Measurements from ENCODE around the gene PHLDB2. TPM values are rescaled to one million over a fixed set of nuclear protein-coding genes. Genes with fewer than 3 reads are reported as not detected.

The PHLDB2 gene
- total RNA-seq, 1 donor from 2014 or later = 45.5 TPM

DNA sequence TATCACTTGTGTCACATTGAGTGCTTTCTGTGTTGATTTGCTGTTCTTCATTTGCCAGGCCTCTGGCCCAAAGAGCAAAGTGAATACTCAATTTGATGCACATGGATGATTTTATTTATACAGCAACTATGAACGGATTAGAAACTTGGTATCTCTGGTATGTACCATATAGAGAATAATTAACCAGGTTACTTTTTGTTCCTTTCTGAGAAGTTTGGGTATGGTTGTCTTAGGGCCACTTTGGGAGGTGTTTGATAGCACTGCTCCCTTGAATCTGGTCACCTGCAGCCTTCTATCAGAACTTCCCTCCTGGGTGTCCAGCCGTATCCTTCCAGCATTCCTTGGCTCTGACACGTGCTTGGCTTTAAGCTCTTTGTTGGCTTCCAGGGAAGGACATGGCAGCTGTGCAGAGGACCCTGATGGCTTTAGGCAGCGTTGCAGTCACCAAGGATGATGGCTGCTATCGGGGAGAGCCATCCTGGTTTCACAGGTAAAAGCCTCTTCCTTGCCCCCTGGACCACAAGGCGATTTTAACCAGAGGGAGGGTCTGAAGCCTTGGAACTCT, 152.4 kb downstream of the PHLDB2 start:
- no peaks in the 10 kb centered on the region for H3K36me3 ChIP-seq (ENCODE audit: control insufficient read depth, insufficient read depth, low read length)
- no peak for FAIRE-seq
- no peaks in the 10 kb centered on the region for H3K27me3 ChIP-seq (ENCODE audit: control insufficient read depth, insufficient read depth, low read length)
- DNase-seq (ENCODE audit: low read depth) = no peak
- H3K4me3 ChIP-seq (ENCODE audit: low read depth, low read length) = no peak overlapping the region
- TF ChIP-seq, protein P1, sequence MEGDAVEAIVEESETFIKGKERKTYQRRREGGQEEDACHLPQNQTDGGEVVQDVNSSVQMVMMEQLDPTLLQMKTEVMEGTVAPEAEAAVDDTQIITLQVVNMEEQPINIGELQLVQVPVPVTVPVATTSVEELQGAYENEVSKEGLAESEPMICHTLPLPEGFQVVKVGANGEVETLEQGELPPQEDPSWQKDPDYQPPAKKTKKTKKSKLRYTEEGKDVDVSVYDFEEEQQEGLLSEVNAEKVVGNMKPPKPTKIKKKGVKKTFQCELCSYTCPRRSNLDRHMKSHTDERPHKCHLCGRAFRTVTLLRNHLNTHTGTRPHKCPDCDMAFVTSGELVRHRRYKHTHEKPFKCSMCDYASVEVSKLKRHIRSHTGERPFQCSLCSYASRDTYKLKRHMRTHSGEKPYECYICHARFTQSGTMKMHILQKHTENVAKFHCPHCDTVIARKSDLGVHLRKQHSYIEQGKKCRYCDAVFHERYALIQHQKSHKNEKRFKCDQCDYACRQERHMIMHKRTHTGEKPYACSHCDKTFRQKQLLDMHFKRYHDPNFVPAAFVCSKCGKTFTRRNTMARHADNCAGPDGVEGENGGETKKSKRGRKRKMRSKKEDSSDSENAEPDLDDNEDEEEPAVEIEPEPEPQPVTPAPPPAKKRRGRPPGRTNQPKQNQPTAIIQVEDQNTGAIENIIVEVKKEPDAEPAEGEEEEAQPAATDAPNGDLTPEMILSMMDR (IDR thresholded peaks at IDR 0.05; ENCODE audit: insufficient read depth, low read length, severe bottlenecking) = no peak

DNA sequence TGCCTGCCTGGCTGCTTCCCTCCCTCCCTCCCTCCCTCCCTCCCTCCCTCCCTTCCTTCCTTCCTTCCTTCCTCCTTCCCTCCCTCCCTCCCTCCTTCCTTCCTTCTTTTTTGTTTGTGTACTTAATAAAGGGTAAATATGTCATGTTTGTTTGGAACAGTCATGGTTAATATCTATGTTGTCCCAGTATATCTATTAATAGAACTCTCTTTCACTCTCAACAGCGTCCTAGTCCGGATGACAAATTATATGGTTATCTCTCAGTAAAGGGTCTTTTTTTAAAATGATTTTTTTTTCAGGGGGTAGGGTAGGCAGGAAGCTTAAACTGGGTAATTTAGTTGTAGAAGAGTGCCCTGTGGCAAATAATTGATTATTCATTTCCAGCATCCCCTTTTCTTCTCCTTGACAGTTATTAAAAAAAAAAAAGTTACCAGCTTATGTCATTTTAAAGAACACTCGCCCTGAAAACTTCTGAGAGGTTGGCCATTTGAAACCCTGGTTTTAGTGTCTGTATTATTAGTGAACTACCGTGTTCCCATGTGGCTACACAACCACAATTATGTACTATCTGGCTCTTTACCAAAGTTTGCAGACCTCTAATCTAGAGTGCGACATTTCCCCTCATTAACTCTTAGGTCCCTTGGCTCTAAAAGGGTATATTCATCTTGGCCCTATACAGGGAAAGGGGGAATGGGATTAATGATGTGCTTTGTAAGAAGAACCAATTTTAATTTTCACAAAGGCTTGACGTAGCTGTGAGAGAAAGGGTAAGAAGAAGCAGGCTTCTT, 153.3 kb downstream of the PHLDB2 start:
- FAIRE-seq (no peak), DNase-seq (ENCODE audit: low read depth) (no peak)
- no peaks in the 10 kb centered on the region for H3K27me3 ChIP-seq (ENCODE audit: control insufficient read depth, insufficient read depth, low read length)
- H3K36me3 ChIP-seq (ENCODE audit: control insufficient read depth, insufficient read depth, low read length) = no peaks in the 10 kb centered on the region
- H3K4me3 ChIP-seq (ENCODE audit: low read depth, low read length) = no peak overlapping the region
- TF ChIP-seq, protein P1 (IDR thresholded peaks at IDR 0.05; ENCODE audit: insufficient read depth, low read length, severe bottlenecking) = no peak

DNA sequence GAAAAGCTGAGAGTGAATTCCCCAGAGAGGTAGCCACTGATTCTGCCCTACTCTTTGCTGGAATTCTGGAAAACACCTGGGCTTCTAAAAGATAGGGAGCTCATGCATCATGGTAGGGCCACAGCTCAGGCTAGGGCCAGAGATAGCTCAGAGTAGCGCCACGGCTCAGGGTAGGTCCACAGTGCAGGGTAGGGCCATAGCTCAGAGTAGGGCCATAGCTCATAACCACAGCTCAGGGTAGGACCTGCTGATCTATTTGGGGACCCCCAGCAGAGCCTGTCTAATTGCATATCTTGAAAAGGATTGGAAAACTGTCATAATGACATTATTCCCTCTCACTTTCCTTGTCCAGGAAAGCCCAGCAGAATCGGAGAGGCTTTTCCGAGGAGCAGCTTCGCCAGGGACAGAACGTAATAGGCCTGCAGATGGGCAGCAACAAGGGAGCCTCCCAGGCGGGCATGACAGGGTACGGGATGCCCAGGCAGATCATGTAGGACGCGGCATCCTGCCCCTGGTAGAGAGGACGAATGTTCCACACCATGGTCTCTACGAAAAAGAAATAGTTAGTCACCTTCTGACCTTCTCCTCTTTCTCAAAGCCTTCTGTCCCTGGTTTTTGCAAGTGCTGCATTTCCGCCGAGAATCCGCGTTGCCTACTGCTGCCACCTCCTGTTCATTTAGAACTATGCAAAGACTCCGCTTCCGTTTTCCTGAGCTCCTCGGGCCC, 154.2 kb downstream of the PHLDB2 start:
- peak; percentile 68 for DNase-seq (ENCODE audit: low read depth)

DNA sequence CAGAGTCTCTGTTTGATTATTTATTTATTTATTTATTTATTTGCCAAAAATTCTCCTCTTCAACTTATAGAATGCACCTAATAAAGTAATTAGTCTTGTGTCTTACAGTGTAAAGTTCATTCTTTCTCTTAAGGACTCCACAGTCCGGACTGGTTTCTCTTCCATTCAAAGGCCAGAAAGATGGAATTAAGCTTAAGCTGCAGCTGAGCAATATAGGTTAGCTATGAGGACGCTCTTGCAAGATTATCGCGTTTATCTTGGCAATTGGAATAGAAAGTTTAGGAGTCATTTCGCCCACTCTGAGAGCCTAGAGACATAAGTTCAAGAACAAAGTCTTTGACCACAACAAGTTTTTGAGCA, 154.7 kb downstream of the PHLDB2 start:
- FAIRE-seq (no peak), DNase-seq (ENCODE audit: low read depth) (no peak)
- no peak overlapping the region for H3K4me3 ChIP-seq (ENCODE audit: low read depth, low read length)
- no peaks in the 10 kb centered on the region for H3K36me3 ChIP-seq (ENCODE audit: control insufficient read depth, insufficient read depth, low read length)
- TF ChIP-seq, protein P1 (IDR thresholded peaks at IDR 0.05; ENCODE audit: insufficient read depth, low read length, severe bottlenecking) = no peak
- H3K27me3 ChIP-seq (ENCODE audit: control insufficient read depth, insufficient read depth, low read length) = no peaks in the 10 kb centered on the region

More for the DNA sequence above, 154.2 kb downstream of the PHLDB2 start:
- Histone ChIP-seq H3K36me3 (ENCODE audit: control insufficient read depth, insufficient read depth, low read length) (no peaks in the 10 kb centered on the region), H3K27me3 (ENCODE audit: control insufficient read depth, insufficient read depth, low read length) (no peaks in the 10 kb centered on the region), H3K4me3 (ENCODE audit: low read depth, low read length) (no peak overlapping the region)
- TF ChIP-seq, protein P1 (IDR thresholded peaks at IDR 0.05; ENCODE audit: insufficient read depth, low read length, severe bottlenecking) = peak; percentile 67
- FAIRE-seq = peak; percentile 87

DNA sequence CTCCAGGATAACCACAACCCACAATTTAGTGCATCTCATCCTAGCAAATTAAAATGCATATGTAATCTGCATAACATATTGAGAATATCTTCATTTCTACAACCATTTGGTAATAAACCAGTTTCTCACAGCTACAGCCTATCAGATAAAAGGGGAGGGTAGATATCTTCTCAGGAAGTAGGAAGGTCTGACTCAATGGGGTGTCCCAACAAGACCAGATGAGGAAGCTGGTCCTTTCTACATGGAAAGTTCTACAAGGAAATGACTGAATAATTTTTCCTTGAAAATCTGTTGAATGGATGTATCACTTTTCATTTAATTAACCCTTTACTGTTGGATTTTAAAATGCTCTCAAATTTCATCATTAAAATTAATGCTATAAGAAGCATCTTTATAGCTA, 158.0 kb downstream of the PHLDB2 start:
- H3K36me3 ChIP-seq (ENCODE audit: control insufficient read depth, insufficient read depth, low read length) = no peaks in the 10 kb centered on the region
- FAIRE-seq (no peak), DNase-seq (ENCODE audit: low read depth) (peak; percentile 61)

More for the DNA sequence above, 158.0 kb downstream of the PHLDB2 start:
- Histone ChIP-seq H3K27me3 (ENCODE audit: control insufficient read depth, insufficient read depth, low read length) (no peaks in the 10 kb centered on the region), H3K4me3 (ENCODE audit: low read depth, low read length) (no peak overlapping the region)
- TF ChIP-seq, protein P1 (IDR thresholded peaks at IDR 0.05; ENCODE audit: insufficient read depth, low read length, severe bottlenecking) = no peak
